A549 (cell line): ENCODE data around the gene PMAIP1. TPM values are rescaled to one million over a fixed set of nuclear protein-coding genes. Genes with fewer than 3 reads are reported as not detected.

ENCODE experiments used
- ATAC-seq, 2 experiments: fragments of 200-7000 bp in 1 of 2; fragments of >200 bp in 1 of 2; cut with Nextera tagmentation in 1 of 2; cut with Tn5 transposase in 1 of 2; 3 replicates each; pipeline versions ENCODE4 v1.8.0 to v1.9.1; 2018 to 2020; ENCODE audit warnings: mild to moderate bottlenecking in 1 of 2, moderate library complexity in 1 of 2
- CTCF ChIA-PET: fragments of 300-600 bp; sonication (Branson Sonifier 250); formaldehyde crosslinking; extraction: SDS; loops from one replicate; lab custom pipeline; 2021; ENCODE audit warnings: antibody characterized with exemption, inconsistent platforms; lab: Yijun Ruan, JAX
- POLR2A ChIA-PET: fragments of 350-600 bp; formaldehyde crosslinking; extraction: SDS; loops from one replicate; lab custom pipeline; 2021; ENCODE audit warnings: antibody characterized with exemption, inconsistent platforms; lab: Yijun Ruan, JAX
- DNase-seq, 2 experiments: peaks; one replicate each; pipeline versions ENCODE4 v3.0.0 to v3.0.0-alpha.2; 2011 to 2016; ENCODE audit warnings: low read depth in 1 of 2, low spot score in 1 of 2
- FAIRE-seq: peaks from 2 replicates; lab custom pipeline; 2011; peaks lifted over from hg19 to GRCh38; lab: Jason Lieb, UNC
- H3K27ac ChIP-seq, 2 experiments: fragments of >200 bp; sonication (Bioruptor Twin); formaldehyde crosslinking; 3 replicates each; pipeline ENCODE4 v1.5.1; 2016 to 2017
- H3K4me1 ChIP-seq: fragments of >200 bp; sonication (Bioruptor Twin); formaldehyde crosslinking; 3 replicates; pipeline ENCODE4 v1.6.1; 2016
- H3K4me2 ChIP-seq: fragments of >200 bp; sonication (Bioruptor Twin); formaldehyde crosslinking; 3 replicates; pipeline ENCODE4 v1.6.1; 2016
- H3K4me3 ChIP-seq: fragments of >200 bp; sonication (Bioruptor Twin); formaldehyde crosslinking; 3 replicates; pipeline ENCODE4 v1.5.1; 2016
- H3K9me3 ChIP-seq: fragments of >200 bp; sonication (Bioruptor Twin); formaldehyde crosslinking; 3 replicates; pipeline ENCODE4 v1.6.1; 2016
- BHLHE40 ChIP-seq: IDR thresholded peaks from 2 replicates; pipeline ENCODE4 v1.6.1; 2012; ENCODE audit warnings: low read depth, low read length, inconsistent platforms
- CHD2 ChIP-seq: fragments of 150-350 bp; IDR thresholded peaks from 2 replicates; pipeline ENCODE4 v1.6.1; 2014; ENCODE audit warnings: low read length; ENCODE audit not compliant: partially characterized antibody
- CHD4 ChIP-seq: fragments of 200-600 bp; sonication (generic); IDR thresholded peaks from 2 replicates; pipeline ENCODE4 v1.6.1; 2016; ENCODE audit warnings: antibody characterized with exemption, mild to moderate bottlenecking, borderline replicate concordance
- EP300 ChIP-seq, 2 experiments: fragments of >200 bp; sonication (Bioruptor Twin); formaldehyde crosslinking; IDR thresholded peaks; 2 replicates in 1 of 2; 3 replicates in 1 of 2; pipeline ENCODE4 v1.6.1; 2016 to 2017
- FOSB ChIP-seq: fragments of 250-450 bp; sonication (Bioruptor Pico); IDR thresholded peaks from 2 replicates; pipeline ENCODE4 v1.5.0; 2020; ENCODE audit warnings: mild to moderate bottlenecking, moderate library complexity
- FOSL2 ChIP-seq, 2 experiments: fragments of 450-650 bp in 1 of 2; fragments of >200 bp in 1 of 2; sonication (Bioruptor Twin) in 1 of 2; formaldehyde crosslinking; IDR thresholded peaks; 2 replicates each; pipeline versions ENCODE4 v1.5.0 to v1.6.1; 2016 to 2020; ENCODE audit warnings: mild to moderate bottlenecking in 1 of 2, moderate library complexity in 1 of 2
- FOXS1 ChIP-seq: fragments of 250-450 bp; sonication (Bioruptor Pico); IDR thresholded peaks from 2 replicates; pipeline ENCODE4 v1.5.0; 2020; ENCODE audit warnings: mild to moderate bottlenecking, moderate library complexity
- GATA3 ChIP-seq: IDR thresholded peaks from 2 replicates; pipeline ENCODE4 v1.6.1; 2012; ENCODE audit warnings: borderline replicate concordance
- HDAC2 ChIP-seq: fragments of 200-600 bp; sonication (generic); IDR thresholded peaks from 2 replicates; pipeline ENCODE4 v1.6.1; 2016
- HOXA7 ChIP-seq: fragments of 250-450 bp; sonication (Bioruptor Pico); IDR thresholded peaks from 2 replicates; pipeline ENCODE4 v1.5.0; 2020; ENCODE audit warnings: mild to moderate bottlenecking, moderate library complexity
- NFE2L2 ChIP-seq: fragments of 150-350 bp; conservative IDR thresholded peaks from 2 replicates; pipeline ENCODE4 v1.6.1; 2014; ENCODE audit warnings: low read length
- NPAS2 ChIP-seq: fragments of 250-450 bp; sonication (Bioruptor Pico); IDR thresholded peaks from 2 replicates; pipeline ENCODE4 v1.8.0; 2022; ENCODE audit warnings: mild to moderate bottlenecking, moderate library complexity, borderline replicate concordance
- RCOR1 ChIP-seq: fragments of 150-350 bp; IDR thresholded peaks from 2 replicates; pipeline ENCODE4 v1.6.1; 2014; ENCODE audit warnings: antibody characterized with exemption, low read length, low read depth
- SMC3 ChIP-seq: fragments of >200 bp; sonication (Bioruptor Twin); formaldehyde crosslinking; IDR thresholded peaks from 3 replicates; pipeline ENCODE4 v1.6.1; 2018; ENCODE audit warnings: inconsistent platforms
- ZFP36 ChIP-seq: fragments of 450-650 bp; IDR thresholded peaks from 2 replicates; pipeline ENCODE4 v1.6.1; 2014; ENCODE audit warnings: borderline replicate concordance; ENCODE audit not compliant: partially characterized antibody
- WGBS: methylation state at CpG from one replicate; pipeline ENCODE4 v1.1.6; 2017; ENCODE audit errors: missing lambda C conversion rate; 5-methylcytosine and 5-hydroxymethylcytosine counted together
- polyA plus RNA-seq, 4 experiments: library from polyadenylated mRNA; depleted of rRNA in 3 of 4; stranded (reverse); fragments of >200 nt; fragmentation: RNase III in 1 of 4; extraction: RNeasy Plus Mini Kit Qiagen cat#74134 plus additional on column Dnase treatment in 1 of 4; gene quantifications; 2 replicates in 3 of 4; 3 replicates in 1 of 4; pipeline ENCODE4 v1.2.3, GENCODE V29; 2011 to 2017
- TF ChIP-seq, protein P1 (sequence below): IDR thresholded peaks from 2 replicates; pipeline ENCODE4 v1.6.1; 2012; ENCODE audit warnings: low read depth, borderline replicate concordance
- TF ChIP-seq, protein P2 (sequence below): fragments of >200 bp; sonication (Bioruptor Twin); formaldehyde crosslinking; IDR thresholded peaks from 3 replicates; pipeline ENCODE4 v1.5.1; 2016
- TF ChIP-seq, protein P3 (sequence below): IDR thresholded peaks from 2 replicates; pipeline ENCODE4 v1.6.1; 2012
- TF ChIP-seq, protein P4 (sequence below): fragments of 150-350 bp; IDR thresholded peaks from 2 replicates; pipeline ENCODE4 v1.6.1; 2014; ENCODE audit warnings: low read depth, mild to moderate bottlenecking, low read length
- TF ChIP-seq, protein P5 (sequence below): fragments of 450-650 bp; IDR thresholded peaks from 2 replicates; pipeline ENCODE4 v1.6.1; 2014; ENCODE audit warnings: antibody characterized with exemption
- TF ChIP-seq, protein P6 (sequence below): fragments of 250-450 bp; sonication (Bioruptor Pico); IDR thresholded peaks from 2 replicates; pipeline ENCODE4 v1.5.0; 2021; ENCODE audit warnings: mild to moderate bottlenecking, moderate library complexity, borderline replicate concordance

PMAIP1 gene
- polyA plus RNA-seq, 2 of the 4 experiments (the other 2 are of a cell fraction) = 9.7 to 40.3 TPM

DNA sequence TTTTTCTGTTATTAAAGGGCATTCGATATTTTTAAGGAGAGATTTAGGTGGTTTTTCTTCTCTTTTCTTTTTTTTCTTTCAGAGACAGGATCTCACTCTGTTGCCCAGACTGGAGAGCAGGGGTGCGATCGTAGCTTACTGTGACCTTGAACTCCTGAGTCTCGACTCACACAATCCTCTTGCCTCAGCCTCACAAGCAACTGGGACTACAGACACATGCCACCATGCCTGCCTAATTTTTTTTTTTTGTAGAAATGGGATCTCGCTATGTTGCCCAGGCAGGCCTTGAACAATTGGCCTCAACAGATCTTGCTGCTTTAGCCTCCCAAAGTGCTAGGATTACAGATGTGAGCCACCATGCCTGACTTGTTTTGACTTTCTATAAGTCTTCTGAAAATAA lies 26.3 kb downstream of the PMAIP1 start (continued):
- TF ChIP-seq, protein P1, sequence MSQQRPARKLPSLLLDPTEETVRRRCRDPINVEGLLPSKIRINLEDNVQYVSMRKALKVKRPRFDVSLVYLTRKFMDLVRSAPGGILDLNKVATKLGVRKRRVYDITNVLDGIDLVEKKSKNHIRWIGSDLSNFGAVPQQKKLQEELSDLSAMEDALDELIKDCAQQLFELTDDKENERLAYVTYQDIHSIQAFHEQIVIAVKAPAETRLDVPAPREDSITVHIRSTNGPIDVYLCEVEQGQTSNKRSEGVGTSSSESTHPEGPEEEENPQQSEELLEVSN = no peak
- TF ChIP-seq EP300 (IDR thresholded peaks at IDR 0.05) = no peak
- no peak for TF ChIP-seq HDAC2
- no peak for TF ChIP-seq NPAS2 (CRISPR knock-in tag)
- no peak for TF ChIP-seq FOXS1 (CRISPR knock-in tag)

DNA sequence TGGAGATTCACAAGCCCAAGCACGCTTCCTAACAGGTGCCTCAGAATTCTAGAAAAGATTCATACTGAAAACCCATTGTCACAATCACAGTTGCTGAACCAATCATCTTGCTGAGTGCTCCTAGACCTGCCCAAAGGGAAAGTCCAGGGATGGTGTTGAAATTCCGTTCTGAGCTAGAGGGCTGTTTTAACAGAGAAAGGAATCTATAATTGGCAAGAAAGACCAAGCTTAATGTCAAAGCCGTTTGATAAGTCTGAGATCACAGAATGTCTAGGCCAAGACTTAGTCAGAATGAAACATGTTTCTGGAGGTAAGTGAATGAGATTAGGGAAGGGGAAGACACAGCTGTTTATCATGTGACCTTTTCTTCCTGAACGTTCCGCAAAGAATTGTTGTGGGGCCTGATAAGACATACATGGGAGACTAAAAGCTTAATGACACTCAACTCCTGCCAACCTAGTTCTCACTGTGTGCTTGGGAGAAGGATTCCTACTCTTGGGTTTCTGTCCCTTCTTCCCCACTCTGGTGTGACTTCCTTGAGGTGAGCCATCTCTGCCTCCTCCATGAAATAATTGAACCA lies 27.5 kb downstream of the PMAIP1 start:
- ChIA-PET CTCF (no interaction called here), POLR2A (no interaction called here)
- Histone ChIP-seq H3K9me3 (no peaks in the 10 kb centered on the region), H3K4me1 (no peaks in the 10 kb centered on the region), H3K27ac (no peak overlapping the region), H3K4me3 (no peak overlapping the region), H3K4me2 (no peak overlapping the region)
- FAIRE-seq (no peak), DNase-seq (no peak), ATAC-seq (no peak)
- WGBS = 70% methylated on average over 5 of the region's 5 CpGs
- no peak for TF ChIP-seq CHD2
- TF ChIP-seq BHLHE40 = no peak
- TF ChIP-seq, protein P2, sequence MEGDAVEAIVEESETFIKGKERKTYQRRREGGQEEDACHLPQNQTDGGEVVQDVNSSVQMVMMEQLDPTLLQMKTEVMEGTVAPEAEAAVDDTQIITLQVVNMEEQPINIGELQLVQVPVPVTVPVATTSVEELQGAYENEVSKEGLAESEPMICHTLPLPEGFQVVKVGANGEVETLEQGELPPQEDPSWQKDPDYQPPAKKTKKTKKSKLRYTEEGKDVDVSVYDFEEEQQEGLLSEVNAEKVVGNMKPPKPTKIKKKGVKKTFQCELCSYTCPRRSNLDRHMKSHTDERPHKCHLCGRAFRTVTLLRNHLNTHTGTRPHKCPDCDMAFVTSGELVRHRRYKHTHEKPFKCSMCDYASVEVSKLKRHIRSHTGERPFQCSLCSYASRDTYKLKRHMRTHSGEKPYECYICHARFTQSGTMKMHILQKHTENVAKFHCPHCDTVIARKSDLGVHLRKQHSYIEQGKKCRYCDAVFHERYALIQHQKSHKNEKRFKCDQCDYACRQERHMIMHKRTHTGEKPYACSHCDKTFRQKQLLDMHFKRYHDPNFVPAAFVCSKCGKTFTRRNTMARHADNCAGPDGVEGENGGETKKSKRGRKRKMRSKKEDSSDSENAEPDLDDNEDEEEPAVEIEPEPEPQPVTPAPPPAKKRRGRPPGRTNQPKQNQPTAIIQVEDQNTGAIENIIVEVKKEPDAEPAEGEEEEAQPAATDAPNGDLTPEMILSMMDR = no peak
- TF ChIP-seq FOSB (CRISPR knock-in tag) = no peak
- no peak for TF ChIP-seq HOXA7 (CRISPR knock-in tag)
- TF ChIP-seq RCOR1 = no peak
- TF ChIP-seq, protein P3, sequence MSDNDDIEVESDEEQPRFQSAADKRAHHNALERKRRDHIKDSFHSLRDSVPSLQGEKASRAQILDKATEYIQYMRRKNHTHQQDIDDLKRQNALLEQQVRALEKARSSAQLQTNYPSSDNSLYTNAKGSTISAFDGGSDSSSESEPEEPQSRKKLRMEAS = no peak
- no peak for TF ChIP-seq CHD4
- no peak for TF ChIP-seq NFE2L2
- TF ChIP-seq GATA3 = no peak
- TF ChIP-seq, protein P4, sequence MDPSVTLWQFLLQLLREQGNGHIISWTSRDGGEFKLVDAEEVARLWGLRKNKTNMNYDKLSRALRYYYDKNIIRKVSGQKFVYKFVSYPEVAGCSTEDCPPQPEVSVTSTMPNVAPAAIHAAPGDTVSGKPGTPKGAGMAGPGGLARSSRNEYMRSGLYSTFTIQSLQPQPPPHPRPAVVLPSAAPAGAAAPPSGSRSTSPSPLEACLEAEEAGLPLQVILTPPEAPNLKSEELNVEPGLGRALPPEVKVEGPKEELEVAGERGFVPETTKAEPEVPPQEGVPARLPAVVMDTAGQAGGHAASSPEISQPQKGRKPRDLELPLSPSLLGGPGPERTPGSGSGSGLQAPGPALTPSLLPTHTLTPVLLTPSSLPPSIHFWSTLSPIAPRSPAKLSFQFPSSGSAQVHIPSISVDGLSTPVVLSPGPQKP = no peak
- TF ChIP-seq SMC3 = no peak
- TF ChIP-seq ZFP36 = no peak
- TF ChIP-seq, protein P5, sequence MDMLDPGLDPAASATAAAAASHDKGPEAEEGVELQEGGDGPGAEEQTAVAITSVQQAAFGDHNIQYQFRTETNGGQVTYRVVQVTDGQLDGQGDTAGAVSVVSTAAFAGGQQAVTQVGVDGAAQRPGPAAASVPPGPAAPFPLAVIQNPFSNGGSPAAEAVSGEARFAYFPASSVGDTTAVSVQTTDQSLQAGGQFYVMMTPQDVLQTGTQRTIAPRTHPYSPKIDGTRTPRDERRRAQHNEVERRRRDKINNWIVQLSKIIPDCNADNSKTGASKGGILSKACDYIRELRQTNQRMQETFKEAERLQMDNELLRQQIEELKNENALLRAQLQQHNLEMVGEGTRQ = no peak
- TF ChIP-seq, protein P6, sequence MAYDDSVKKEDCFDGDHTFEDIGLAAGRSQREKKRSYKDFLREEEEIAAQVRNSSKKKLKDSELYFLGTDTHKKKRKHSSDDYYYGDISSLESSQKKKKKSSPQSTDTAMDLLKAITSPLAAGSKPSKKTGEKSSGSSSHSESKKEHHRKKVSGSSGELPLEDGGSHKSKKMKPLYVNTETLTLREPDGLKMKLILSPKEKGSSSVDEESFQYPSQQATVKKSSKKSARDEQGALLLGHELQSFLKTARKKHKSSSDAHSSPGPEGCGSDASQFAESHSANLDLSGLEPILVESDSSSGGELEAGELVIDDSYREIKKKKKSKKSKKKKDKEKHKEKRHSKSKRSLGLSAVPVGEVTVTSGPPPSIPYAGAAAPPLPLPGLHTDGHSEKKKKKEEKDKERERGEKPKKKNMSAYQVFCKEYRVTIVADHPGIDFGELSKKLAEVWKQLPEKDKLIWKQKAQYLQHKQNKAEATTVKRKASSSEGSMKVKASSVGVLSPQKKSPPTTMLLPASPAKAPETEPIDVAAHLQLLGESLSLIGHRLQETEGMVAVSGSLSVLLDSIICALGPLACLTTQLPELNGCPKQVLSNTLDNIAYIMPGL = no peak
- TF ChIP-seq FOSL2 (IDR thresholded peaks at IDR 0.05) = no peak
- no peak for TF ChIP-seq FOSL2 (CRISPR knock-in tag; IDR thresholded peaks at IDR 0.05)
